CD8-positive, alpha-beta memory T cell (primary cell): ENCODE data around the gene AMBRA1. TPM values are rescaled to one million over a fixed set of nuclear protein-coding genes. Genes with fewer than 3 reads are reported as not detected.

ENCODE experiments used
- CTCF ChIA-PET: fragments of 350-600 bp; sonication (Branson Sonifier 250); formaldehyde crosslinking; loops from one replicate; lab custom pipeline; 2021; ENCODE audit warnings: antibody characterized with exemption; lab: Charles Lee
- POLR2A ChIA-PET: fragments of 350-600 bp; sonication (Branson Sonifier 250); formaldehyde crosslinking; loops from one replicate; lab custom pipeline; 2021; ENCODE audit warnings: antibody characterized with exemption; lab: Charles Lee
- DNase-seq, 5 donors: peaks; one replicate each; pipeline versions ENCODE4 v3.0.0 to v3.0.0-alpha.2; 2020 to 2022; ENCODE audit warnings: mixed read lengths in 1 of 5
- H3K27ac ChIP-seq: one replicate; pipeline ENCODE4 v1.7.0; 2013; ENCODE audit warnings: low read depth, mild to moderate bottlenecking, low read length, moderate library complexity
- H3K27me3 ChIP-seq: 2 replicates; pipeline ENCODE4 v1.7.0; 2013; ENCODE audit warnings: low read length, mild to moderate bottlenecking; ENCODE audit not compliant: insufficient read depth, poor library complexity, severe bottlenecking
- H3K36me3 ChIP-seq: 2 replicates; pipeline ENCODE4 v1.7.0; 2013; ENCODE audit warnings: mild to moderate bottlenecking, low read length, moderate library complexity; ENCODE audit not compliant: insufficient read depth
- H3K4me1 ChIP-seq: 2 replicates; pipeline ENCODE4 v1.7.0; 2013; ENCODE audit warnings: mild to moderate bottlenecking, low read length, moderate library complexity; ENCODE audit not compliant: insufficient read depth
- H3K4me3 ChIP-seq: 2 replicates; pipeline ENCODE4 v1.7.0; 2013; ENCODE audit warnings: mild to moderate bottlenecking, low read length
- H3K9me3 ChIP-seq: 2 replicates; pipeline ENCODE4 v1.7.0; 2013; ENCODE audit warnings: mild to moderate bottlenecking, low read length
- H3K27ac Mint-ChIP-seq, 8 donors: one replicate each; pipeline ENCODE4 v1.8.0; 2020 to 2021; ENCODE audit warnings: mixed read lengths in 8 of 8, mild to moderate bottlenecking in 6 of 8, inconsistent platforms in 3 of 8, moderate library complexity in 3 of 8
- H3K27me3 Mint-ChIP-seq, 2 donors: one replicate each; pipeline ENCODE4 v1.8.0; 2020 to 2021; ENCODE audit warnings: mixed read lengths in 2 of 2, mild to moderate bottlenecking in 1 of 2, moderate library complexity in 1 of 2
- H3K36me3 Mint-ChIP-seq, 3 donors: one replicate each; pipeline ENCODE4 v1.8.0; 2020 to 2021; ENCODE audit warnings: mixed read lengths in 3 of 3, inconsistent platforms in 1 of 3, mild to moderate bottlenecking in 1 of 3
- H3K4me1 Mint-ChIP-seq, 3 donors: one replicate each; pipeline ENCODE4 v1.8.0; 2020 to 2021; ENCODE audit warnings: mixed read lengths in 3 of 3, inconsistent platforms in 1 of 3, mild to moderate bottlenecking in 1 of 3
- H3K4me3 Mint-ChIP-seq, 7 donors: one replicate each; pipeline ENCODE4 v1.8.0; 2020 to 2021; ENCODE audit warnings: mixed read lengths in 7 of 7, mild to moderate bottlenecking in 6 of 7, moderate library complexity in 4 of 7, inconsistent platforms in 2 of 7
- H3K9me3 Mint-ChIP-seq, 5 donors: one replicate each; pipeline ENCODE4 v1.8.0; 2020 to 2022; ENCODE audit warnings: mixed read lengths in 5 of 5, mild to moderate bottlenecking in 3 of 5, moderate library complexity in 2 of 5, inconsistent platforms in 1 of 5
- polyA plus RNA-seq: library from polyadenylated mRNA; unstranded; fragments of 300-500 nt; fragmentation: Illumina TruSeq; gene quantifications from one replicate; pipeline ENCODE4 v1.2.3, GENCODE V29; 2021
- total RNA-seq, 2 experiments: library from RNA; stranded (reverse); gene quantifications; one replicate each; pipeline ENCODE4 v1.2.3, GENCODE V29; 2021

The AMBRA1 gene
- total and polyA plus RNA-seq, 3 experiments from 2014 or later, result 13.6 to 33.3 (median 31.3) TPM

- H3K9me3 Mint-ChIP-seq, result no peaks in the 10 kb centered on the region
- H3K4me1 ChIP-seq, result no peaks in the 10 kb centered on the region
- CTCF ChIA-PET, result interaction anchor here (1.0 kb wide), 1 partner anchor 20 kb away, joined by 4 read pairs; no protein-coding TSS in a partner anchor
Measured at GRCh38 chr11:46469926-46470325, 123.9 kb downstream of the AMBRA1 start.

GRCh38 chr11:46465683-46466082, 128.1 kb downstream of the AMBRA1 start:
- Histone ChIP-seq H3K4me3 (no peak overlapping the region), H3K9me3 (no peaks in the 10 kb centered on the region), H3K36me3 (no peaks in the 10 kb centered on the region), H3K27me3 (no peaks in the 10 kb centered on the region), H3K27ac (no peak overlapping the region), H3K4me1 (no peaks in the 10 kb centered on the region)
- DNase-seq, result no peak
- H3K4me1 Mint-ChIP-seq, result peaks cover 6 to 23% (median 20%) of the 10 kb centered on the region in 3 donors
- ChIA-PET POLR2A (no interaction called here), CTCF (no interaction called here)
- H3K27me3 Mint-ChIP-seq, result no peaks in the 10 kb centered on the region
- no peak overlapping the region for H3K27ac Mint-ChIP-seq
- H3K4me3 Mint-ChIP-seq, result no peak overlapping the region
- peaks cover 0 to 25% (median 11%) of the 10 kb centered on the region in 3 donors for H3K36me3 Mint-ChIP-seq
- H3K9me3 Mint-ChIP-seq, result no peaks in the 10 kb centered on the region

More at GRCh38 chr11:46469926-46470325, 123.9 kb downstream of the AMBRA1 start:
- no peak for DNase-seq
- no peak overlapping the region for H3K27ac ChIP-seq
- POLR2A ChIA-PET, result no interaction called here
- H3K27me3 ChIP-seq, result no peaks in the 10 kb centered on the region
- no peak overlapping the region for H3K27ac Mint-ChIP-seq
- H3K4me3 Mint-ChIP-seq, result no peak overlapping the region
- H3K36me3 ChIP-seq, result no peaks in the 10 kb centered on the region
- H3K9me3 ChIP-seq, result no peaks in the 10 kb centered on the region
- peaks cover 0 to 29% (median 10%) of the 10 kb centered on the region in 3 donors for H3K36me3 Mint-ChIP-seq
- no peaks in the 10 kb centered on the region for H3K27me3 Mint-ChIP-seq
- peaks cover 14 to 34% (median 31%) of the 10 kb centered on the region in 3 donors for H3K4me1 Mint-ChIP-seq
- H3K4me3 ChIP-seq, result no peak overlapping the region

GRCh38 chr11:46463701-46464421, 130.0 kb downstream of the AMBRA1 start:
- H3K4me3 Mint-ChIP-seq, result no peak overlapping the region
- peaks cover 0 to 22% (median 13%) of the 10 kb centered on the region in 3 donors for H3K36me3 Mint-ChIP-seq
- H3K27ac ChIP-seq, result no peak overlapping the region
- H3K9me3 Mint-ChIP-seq, result no peaks in the 10 kb centered on the region
- POLR2A ChIA-PET, result no interaction called here
- H3K4me1 Mint-ChIP-seq, result peaks cover 6 to 22% (median 20%) of the 10 kb centered on the region in 3 donors
- H3K9me3 ChIP-seq, result no peaks in the 10 kb centered on the region
- no peaks in the 10 kb centered on the region for H3K27me3 ChIP-seq
- H3K36me3 ChIP-seq, result no peaks in the 10 kb centered on the region
- no peaks in the 10 kb centered on the region for H3K27me3 Mint-ChIP-seq
- CTCF ChIA-PET, result no interaction called here
- peak overlapping the region in 1 of 8 donors; percentile 52 for H3K27ac Mint-ChIP-seq
- H3K4me1 ChIP-seq, result no peaks in the 10 kb centered on the region
- H3K4me3 ChIP-seq, result no peak overlapping the region
- DNase-seq, result no peak

- ChIA-PET CTCF (interaction anchor here (1.3 kb wide), 1 partner anchor 29 kb away, joined by 4 read pairs; no protein-coding TSS in a partner anchor), POLR2A (no interaction called here)
- Histone ChIP-seq H3K27ac (no peak overlapping the region), H3K27me3 (no peaks in the 10 kb centered on the region), H3K9me3 (no peaks in the 10 kb centered on the region), H3K4me3 (no peak overlapping the region), H3K4me1 (no peaks in the 10 kb centered on the region), H3K36me3 (no peaks in the 10 kb centered on the region)
- no peaks in the 10 kb centered on the region for H3K27me3 Mint-ChIP-seq
- H3K4me1 Mint-ChIP-seq, result peaks cover 6 to 30% (median 20%) of the 10 kb centered on the region in 3 donors
- H3K27ac Mint-ChIP-seq, result no peak overlapping the region
- H3K9me3 Mint-ChIP-seq, result no peaks in the 10 kb centered on the region
- H3K36me3 Mint-ChIP-seq, result peaks cover 0 to 17% (median 10%) of the 10 kb centered on the region in 3 donors
- no peak overlapping the region for H3K4me3 Mint-ChIP-seq
- DNase-seq, result no peak
Measured at GRCh38 chr11:46461461-46461927, 132.3 kb downstream of the AMBRA1 start.

GRCh38 chr11:46458491-46458890, 135.3 kb downstream of the AMBRA1 start:
- ChIA-PET CTCF (no interaction called here), POLR2A (no interaction called here)
- no peak overlapping the region for H3K27ac Mint-ChIP-seq
- Histone ChIP-seq H3K27me3 (no peaks in the 10 kb centered on the region), H3K36me3 (no peaks in the 10 kb centered on the region), H3K27ac (no peak overlapping the region), H3K4me3 (no peak overlapping the region), H3K9me3 (no peaks in the 10 kb centered on the region), H3K4me1 (no peaks in the 10 kb centered on the region)
- no peak overlapping the region for H3K4me3 Mint-ChIP-seq
- H3K4me1 Mint-ChIP-seq, result peaks cover 4 to 24% (median 5%) of the 10 kb centered on the region in 3 donors
- H3K9me3 Mint-ChIP-seq, result no peaks in the 10 kb centered on the region
- peaks cover 0 to 17% (median 6%) of the 10 kb centered on the region in 3 donors for H3K36me3 Mint-ChIP-seq
- H3K27me3 Mint-ChIP-seq, result no peaks in the 10 kb centered on the region
- no peak for DNase-seq

GRCh38 chr11:46457659-46458424, 136.0 kb downstream of the AMBRA1 start:
- Mint-ChIP-seq H3K9me3 (no peaks in the 10 kb centered on the region), H3K4me3 (no peak overlapping the region), H3K27ac (no peak overlapping the region), H3K27me3 (no peaks in the 10 kb centered on the region), H3K36me3 (peaks cover 0 to 15% (median 6%) of the 10 kb centered on the region in 3 donors), H3K4me1 (peaks cover under 1 to 21% (median 7%) of the 10 kb centered on the region in 3 donors)
- Histone ChIP-seq H3K9me3 (no peaks in the 10 kb centered on the region), H3K36me3 (no peaks in the 10 kb centered on the region), H3K27ac (no peak overlapping the region), H3K4me1 (no peaks in the 10 kb centered on the region), H3K4me3 (no peak overlapping the region), H3K27me3 (no peaks in the 10 kb centered on the region)
- ChIA-PET POLR2A (no interaction called here), CTCF (no interaction called here)
- no peak for DNase-seq

- Mint-ChIP-seq H3K36me3 (peaks cover 0 to 12% (median 6%) of the 10 kb centered on the region in 3 donors), H3K27ac (no peak overlapping the region), H3K4me1 (peaks cover 0 to 24% (median 5%) of the 10 kb centered on the region in 3 donors), H3K27me3 (no peaks in the 10 kb centered on the region), H3K4me3 (no peak overlapping the region), H3K9me3 (no peaks in the 10 kb centered on the region)
- no peaks in the 10 kb centered on the region for H3K36me3 ChIP-seq
- no peaks in the 10 kb centered on the region for H3K27me3 ChIP-seq
- ChIA-PET CTCF (no interaction called here), POLR2A (no interaction called here)
- no peak for DNase-seq
- H3K4me1 ChIP-seq, result no peaks in the 10 kb centered on the region
- no peak overlapping the region for H3K4me3 ChIP-seq
- H3K9me3 ChIP-seq, result no peaks in the 10 kb centered on the region
- H3K27ac ChIP-seq, result no peak overlapping the region
Measured at GRCh38 chr11:46457021-46457420, 136.8 kb downstream of the AMBRA1 start.
